Neuronal stem cell (in vitro differentiated cells): ENCODE data around the gene GARS1.
"Not testable (repeated sequence)": the region's sequence is repeated elsewhere in the genome, so short reads cannot be mapped to it uniquely, and the experiment has no call there.

Experiments
- DNase-seq: peaks from one replicate; pipeline ENCODE4 v3.0.0-alpha.2; 2013; ENCODE audit warnings: low spot score
- H2AFZ ChIP-seq: one replicate; pipeline ENCODE4 v1.6.1; 2013; ENCODE audit warnings: mild to moderate bottlenecking, low read length, inconsistent platforms
- H2AK5ac ChIP-seq: 2 replicates; pipeline ENCODE4 v1.6.1; 2013; ENCODE audit warnings: low read depth, mild to moderate bottlenecking, inconsistent platforms, low read length, moderate library complexity, mixed read lengths
- H2BK120ac ChIP-seq: 2 replicates; pipeline ENCODE4 v1.6.1; 2013; ENCODE audit warnings: low read depth, mild to moderate bottlenecking, inconsistent platforms, low read length, moderate library complexity, mixed read lengths
- H2BK12ac ChIP-seq: one replicate; pipeline ENCODE4 v1.6.1; 2013; ENCODE audit warnings: low read length, inconsistent platforms
- H2BK15ac ChIP-seq: 2 replicates; pipeline ENCODE4 v1.6.1; 2013; ENCODE audit warnings: mild to moderate bottlenecking, low read length, inconsistent platforms, mixed read lengths
- H2BK5ac ChIP-seq: one replicate; pipeline ENCODE4 v1.6.1; 2013; ENCODE audit warnings: inconsistent platforms, mild to moderate bottlenecking, low read length, moderate library complexity
- H3K14ac ChIP-seq: one replicate; pipeline ENCODE4 v1.6.1; 2013; ENCODE audit warnings: low read length, inconsistent platforms
- H3K18ac ChIP-seq: 2 replicates; pipeline ENCODE4 v1.6.1; 2013; ENCODE audit warnings: low read length, inconsistent platforms
- H3K23ac ChIP-seq: 2 replicates; pipeline ENCODE4 v1.6.1; 2013; ENCODE audit warnings: low read depth, mild to moderate bottlenecking, mixed read lengths, low read length, inconsistent platforms; ENCODE audit not compliant: poor library complexity
- H3K27ac ChIP-seq: replicated peaks from 3 replicates; pipeline ENCODE4 v1.5.1; 2013; ENCODE audit warnings: low read length, inconsistent platforms
- H3K27me3 ChIP-seq, 3 experiments: 2 replicates each; pipeline ENCODE4 v1.6.1; 2013; ENCODE audit warnings: low read length in 3 of 3, mild to moderate bottlenecking in 2 of 3, inconsistent platforms in 1 of 3, low read depth in 1 of 3, mixed read lengths in 1 of 3, moderate library complexity in 1 of 3; ENCODE audit not compliant: control insufficient read depth in 3 of 3, insufficient read depth in 3 of 3
- H3K36me3 ChIP-seq, 2 donors: replicated peaks in 1 of 2; 2 replicates each; pipeline ENCODE4 v1.6.1; 2013; ENCODE audit warnings: low read length in 2 of 2; ENCODE audit not compliant: control insufficient read depth in 2 of 2, insufficient read depth in 2 of 2
- H3K4ac ChIP-seq: 2 replicates; pipeline ENCODE4 v1.6.1; 2013; ENCODE audit warnings: inconsistent platforms, mild to moderate bottlenecking, low read length, moderate library complexity
- H3K4me1 ChIP-seq, 2 donors: 1 replicate in 1 of 2; 2 replicates in 1 of 2; pipeline ENCODE4 v1.6.1; 2013; ENCODE audit warnings: low read length in 2 of 2, low read depth in 1 of 2; ENCODE audit not compliant: control insufficient read depth in 2 of 2, insufficient read depth in 1 of 2
- H3K4me2 ChIP-seq: one replicate; pipeline ENCODE4 v1.6.1; 2013; ENCODE audit warnings: mild to moderate bottlenecking, low read length, inconsistent platforms; ENCODE audit not compliant: insufficient read depth, poor library complexity, severe bottlenecking
- H3K4me3 ChIP-seq, 2 donors: 2 replicates each; pipeline ENCODE4 v1.5.1; 2013; ENCODE audit warnings: low read length in 2 of 2, mild to moderate bottlenecking in 2 of 2, inconsistent platforms in 1 of 2, moderate library complexity in 1 of 2
- H3K79me1 ChIP-seq: one replicate; pipeline ENCODE4 v1.6.1; 2013; ENCODE audit warnings: low read depth, mild to moderate bottlenecking, inconsistent platforms, low read length, moderate library complexity
- H3K9ac ChIP-seq: one replicate; pipeline ENCODE4 v1.6.1; 2013; ENCODE audit warnings: mild to moderate bottlenecking, low read depth, low read length, inconsistent platforms; ENCODE audit not compliant: poor library complexity
- H3K9me3 ChIP-seq, 2 donors: replicated peaks in 1 of 2; 2 replicates each; pipeline versions ENCODE3 to v1.6.1; 2013; ENCODE audit warnings: low read length in 2 of 2, mild to moderate bottlenecking in 2 of 2, inconsistent platforms in 1 of 2, low read depth in 1 of 2, mixed read lengths in 1 of 2, moderate library complexity in 1 of 2; ENCODE audit not compliant: control insufficient read depth in 2 of 2, insufficient read depth in 1 of 2
- H4K8ac ChIP-seq: one replicate; pipeline ENCODE4 v1.6.1; 2013; ENCODE audit warnings: low read depth, mild to moderate bottlenecking, inconsistent platforms, low read length, moderate library complexity
- H4K91ac ChIP-seq: one replicate; pipeline ENCODE4 v1.6.1; 2013; ENCODE audit warnings: low read length, low read depth, mild to moderate bottlenecking, inconsistent platforms; ENCODE audit not compliant: poor library complexity
- WGBS, 2 donors: extraction: QIAGEN DNeasy Blood & Tissue Kit; methylation state at CpG; one replicate each; pipeline ENCODE4 v1.1.7; 2013; ENCODE audit warnings: missing lambda C conversion rate in 2 of 2, mixed read lengths in 1 of 2; ENCODE audit not compliant: insufficient read length in 2 of 2, insufficient replicate concordance in 1 of 2; ENCODE audit errors: extremely low coverage in 2 of 2; 5-methylcytosine and 5-hydroxymethylcytosine counted together

GARS1 gene

GRCh38 chr7:30642322-30642721 is 47.6 kb downstream of the GARS1 start:
- not testable (repeated sequence) for H2BK15ac ChIP-seq, H2AK5ac ChIP-seq, DNase-seq, H3K23ac ChIP-seq, H4K8ac ChIP-seq, H3K79me1 ChIP-seq, H3K9ac ChIP-seq, H3K27me3 ChIP-seq, H3K4me2 ChIP-seq, H3K4me1 ChIP-seq, H3K4ac ChIP-seq, H2AFZ ChIP-seq, H3K27ac ChIP-seq, H4K91ac ChIP-seq, H2BK12ac ChIP-seq, H3K14ac ChIP-seq, H3K18ac ChIP-seq, H2BK5ac ChIP-seq, H2BK120ac ChIP-seq, H3K9me3 ChIP-seq, H3K4me3 ChIP-seq
- peaks cover 4 to 22% of the 10 kb centered on the region in 2 donors for H3K36me3 ChIP-seq
- WGBS, 2 donors, result no CpG with 5 or more reads among the region's 29 CpGs

- peaks cover 0 to 2% of the 10 kb centered on the region in 2 donors for H3K4me1 ChIP-seq
- H3K9me3 ChIP-seq, result no peaks in the 10 kb centered on the region
- no peak overlapping the region for H3K18ac ChIP-seq
- H2AFZ ChIP-seq, result no peak overlapping the region
- H4K91ac ChIP-seq, result no peak overlapping the region
- no peak overlapping the region for H2BK15ac ChIP-seq
- H3K4me3 ChIP-seq, result no peak overlapping the region
- H3K9ac ChIP-seq, result no peak overlapping the region
- H3K4me2 ChIP-seq, result no peak overlapping the region
- H3K27me3 ChIP-seq, result no peaks in the 10 kb centered on the region
- no peak overlapping the region for H3K14ac ChIP-seq
- no CpG with 5 or more reads among the region's 4 CpGs for WGBS, 2 donors
- H2BK5ac ChIP-seq, result no peak overlapping the region
- H4K8ac ChIP-seq, result no peak overlapping the region
- no peak overlapping the region for H2BK12ac ChIP-seq
- H3K4ac ChIP-seq, result no peak overlapping the region
- H2BK120ac ChIP-seq, result no peak overlapping the region
- no peak for DNase-seq
- no peak overlapping the region for H3K23ac ChIP-seq
- no peak overlapping the region for H2AK5ac ChIP-seq
- H3K79me1 ChIP-seq, result no peaks in the 10 kb centered on the region
- H3K36me3 ChIP-seq, result peaks cover 4 to 22% of the 10 kb centered on the region in 2 donors
- no peak overlapping the region for H3K27ac ChIP-seq
Observed at GRCh38 chr7:30642789-30643188, 48.1 kb downstream of the GARS1 start.

GRCh38 chr7:30644286-30644955 is 49.7 kb downstream of the GARS1 start:
- H4K8ac ChIP-seq, result no peak overlapping the region

GRCh38 chr7:30645661-30646060 is 51.0 kb downstream of the GARS1 start:
- no peak overlapping the region for H3K4me2 ChIP-seq
- no peaks in the 10 kb centered on the region for H3K27me3 ChIP-seq
- H3K23ac ChIP-seq, result no peak overlapping the region
- H3K4me1 ChIP-seq, result peaks cover 0 to 10% of the 10 kb centered on the region in 2 donors
- H3K36me3 ChIP-seq, result peaks cover 4 to 22% of the 10 kb centered on the region in 2 donors
- no peak overlapping the region for H3K18ac ChIP-seq
- H3K14ac ChIP-seq, result no peak overlapping the region
- no peak overlapping the region for H4K8ac ChIP-seq
- H3K9me3 ChIP-seq, result no peaks in the 10 kb centered on the region
- H2AFZ ChIP-seq, result no peak overlapping the region
- H4K91ac ChIP-seq, result no peak overlapping the region
- no peak overlapping the region for H2BK5ac ChIP-seq
- no peak overlapping the region for H3K4me3 ChIP-seq
- no peak for DNase-seq
- no CpG with 5 or more reads among the region's 3 CpGs for WGBS, 2 donors
- no peak overlapping the region for H2BK12ac ChIP-seq
- H2BK15ac ChIP-seq, result no peak overlapping the region
- no peak overlapping the region for H2AK5ac ChIP-seq
- no peak overlapping the region for H3K4ac ChIP-seq
- H3K27ac ChIP-seq, result no peak overlapping the region
- H2BK120ac ChIP-seq, result no peak overlapping the region
- H3K79me1 ChIP-seq, result no peaks in the 10 kb centered on the region
- no peak overlapping the region for H3K9ac ChIP-seq

More at GRCh38 chr7:30644286-30644955, 49.7 kb downstream of the GARS1 start:
- no peak overlapping the region for H3K4me3 ChIP-seq
- H2AK5ac ChIP-seq, result no peak overlapping the region
- no peak overlapping the region for H4K91ac ChIP-seq
- H3K9ac ChIP-seq, result no peak overlapping the region
- peaks cover 4 to 22% of the 10 kb centered on the region in 2 donors for H3K36me3 ChIP-seq
- no peak overlapping the region for H3K18ac ChIP-seq
- H3K4ac ChIP-seq, result no peak overlapping the region
- H2AFZ ChIP-seq, result no peak overlapping the region
- no peak overlapping the region for H3K27ac ChIP-seq
- H3K79me1 ChIP-seq, result no peaks in the 10 kb centered on the region
- H2BK15ac ChIP-seq, result no peak overlapping the region
- H3K27me3 ChIP-seq, result no peaks in the 10 kb centered on the region
- no peaks in the 10 kb centered on the region for H3K9me3 ChIP-seq
- no peak overlapping the region for H2BK12ac ChIP-seq
- no peak for DNase-seq
- WGBS, 2 donors, result no CpG with 5 or more reads among the region's 4 CpGs
- no peak overlapping the region for H2BK5ac ChIP-seq
- no peak overlapping the region for H2BK120ac ChIP-seq
- H3K4me1 ChIP-seq, result peaks cover 0 to 2% of the 10 kb centered on the region in 2 donors
- H3K4me2 ChIP-seq, result no peak overlapping the region
- no peak overlapping the region for H3K23ac ChIP-seq
- no peak overlapping the region for H3K14ac ChIP-seq
